Measurements from ENCODE around the gene OR6Q1. TPM values are rescaled to one million over a fixed set of nuclear protein-coding genes. Genes with fewer than 3 reads are reported as not detected.

The OR6Q1 gene
- total RNA-seq, 4 donors from 2014 or later: not detected

GRCh38 chr11:58023435-58023931 lies 7.3 kb upstream of the OR6Q1 start, which contains the start of gene OR9Q1:
Gene OR9Q1 (plus strand): TSS chr11:58023881. CDS start chr11:58179445, 155,564 bp downstream.
- DNase-seq: no peak
- Histone ChIP-seq H3K27me3 (no peaks in the 10 kb centered on the region), H3K27ac (peak within 1 kb of the TSS in 3 of 4 donors; percentile 40 to 76 (median 66)), H3K4me1 (peaks cover 7 to 49% (median 29%) of the 10 kb centered on the region in 3 donors), H3K4me3 (no peak within 1 kb of the TSS), H3K36me3 (no peaks in the 10 kb centered on the region), H3K9me3 (no peaks in the 10 kb centered on the region)
- 78% methylated on average over 5 of the region's 5 CpGs for whole genome bisulfite sequencing, 2 donors
- intact Hi-C loops (cut with DNase I): no loop called here
- TF ChIP-seq CTCF (IDR thresholded peaks at IDR 0.05) (no peak), POLR2A (IDR thresholded peaks at IDR 0.05) (no peak)

- H3K9me3 ChIP-seq: no peaks in the 10 kb centered on the region
- peak overlapping the region in 3 of 4 donors; percentile 16 to 66 (median 40) for H3K27ac ChIP-seq
- no peak overlapping the region for H3K4me3 ChIP-seq
- H3K27me3 ChIP-seq: no peaks in the 10 kb centered on the region
- no peak for DNase-seq
- TF ChIP-seq CTCF (IDR thresholded peaks at IDR 0.05): no peak
- no peak for TF ChIP-seq POLR2A (IDR thresholded peaks at IDR 0.05)
- no peaks in the 10 kb centered on the region for H3K36me3 ChIP-seq
- WGBS, 2 donors: 13 to 19% methylated on average over 6 to 8 of the region's 8 CpGs
- intact Hi-C loops (cut with DNase I): no loop called here
- H3K4me1 ChIP-seq: peaks cover 7 to 61% (median 30%) of the 10 kb centered on the region in 3 donors
Observed at GRCh38 chr11:58024601-58025091, 6.1 kb upstream of the OR6Q1 start.

- TF ChIP-seq CTCF (IDR thresholded peaks at IDR 0.05) (no peak), POLR2A (IDR thresholded peaks at IDR 0.05) (no peak)
- no peak for DNase-seq
- Histone ChIP-seq H3K27ac (peak overlapping the region in 2 of 4 donors; percentile 44 to 51), H3K36me3 (no peaks in the 10 kb centered on the region), H3K27me3 (no peaks in the 10 kb centered on the region), H3K4me3 (no peak overlapping the region), H3K9me3 (no peaks in the 10 kb centered on the region), H3K4me1 (peaks cover 7 to 61% (median 30%) of the 10 kb centered on the region in 3 donors)
- intact Hi-C loops (cut with DNase I): no loop called here
- WGBS, 2 donors: 27 to 31% methylated on average over 4 of the region's 4 CpGs
Observed at GRCh38 chr11:58027341-58027740, 3.4 kb upstream of the OR6Q1 start.

GRCh38 chr11:58028687-58029411 lies 1.9 kb upstream of the OR6Q1 start:
- Histone ChIP-seq H3K27ac (peak overlapping the region in 3 of 4 donors; percentile 29 to 51 (median 31)), H3K27me3 (no peaks in the 10 kb centered on the region), H3K9me3 (no peaks in the 10 kb centered on the region), H3K4me3 (no peak overlapping the region), H3K36me3 (no peaks in the 10 kb centered on the region), H3K4me1 (peaks cover 7 to 54% (median 29%) of the 10 kb centered on the region in 3 donors)
- TF ChIP-seq POLR2A (IDR thresholded peaks at IDR 0.05): no peak
- intact Hi-C loops (cut with DNase I): no loop called here
- 62 to 81% methylated on average over 5 to 6 of the region's 6 CpGs for WGBS, 2 donors
- no peak for DNase-seq

DNA sequence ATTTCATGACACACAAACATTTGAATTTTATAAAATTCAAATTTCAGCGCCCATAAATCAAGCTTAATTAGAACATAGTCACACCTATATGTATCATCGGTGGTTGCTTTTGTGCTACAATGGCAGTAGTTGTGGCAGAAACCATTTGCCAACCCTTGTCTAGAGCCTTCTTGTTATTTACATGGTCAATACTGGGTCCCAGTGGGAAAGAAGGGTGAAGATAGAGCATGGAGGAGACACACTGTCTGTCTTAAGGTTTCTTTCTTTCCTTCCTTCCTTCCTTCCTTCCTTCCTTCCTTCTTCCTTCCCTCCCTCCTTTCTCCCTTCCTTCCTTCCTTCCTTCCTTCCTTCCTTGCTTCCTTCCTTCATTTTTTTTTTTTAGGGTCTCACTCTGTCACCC lies 3.7 kb downstream of the OR6Q1 start:
- Histone ChIP-seq H3K4me1 (peaks cover 0 to 2% (median 0%) of the 10 kb centered on the region in 3 donors), H3K9me3 (no peaks in the 10 kb centered on the region)
- intact Hi-C loops (cut with DNase I): no loop called here

More for the DNA sequence above, 3.7 kb downstream of the OR6Q1 start:
- DNase-seq: no peak
- Histone ChIP-seq H3K4me3 (no peak overlapping the region), H3K27me3 (no peaks in the 10 kb centered on the region), H3K36me3 (no peaks in the 10 kb centered on the region), H3K27ac (no peak overlapping the region)
- TF ChIP-seq CTCF (IDR thresholded peaks at IDR 0.05): no peak
- TF ChIP-seq POLR2A (IDR thresholded peaks at IDR 0.05): no peak
- WGBS, 2 donors: 81 to 87% methylated on average over 2 of the region's 2 CpGs

Measured in esophagus squamous epithelium (tissue), 5 donors.